HT-29 (cell line): ENCODE data around the gene AIPL1. TPM values are rescaled to one million over a fixed set of nuclear protein-coding genes. Genes with fewer than 3 reads are reported as not detected.

ENCODE experiments used
- DNase-seq: peaks from one replicate; pipeline ENCODE4 v3.0.0-alpha.2; 2015; ENCODE audit warnings: low spot score
- total RNA-seq: library from RNA; depleted of rRNA; stranded (reverse); fragments of >200 nt; shearing (Covaris generic); gene quantifications from 2 replicates; pipeline ENCODE4 v1.2.3, GENCODE V29; 2014; rRNA removed

Gene AIPL1
- total RNA-seq, 1 experiment from 2014 or later: not detected

GRCh38 chr17:6374761-6375312 lies 60.1 kb downstream of the AIPL1 start:
- no peak for DNase-seq

GRCh38 chr17:6374271-6374691 lies 60.6 kb downstream of the AIPL1 start:
- DNase-seq: peak; percentile 41

Other genes with a start within 250 kb of the AIPL1 start
- 97.8 and 111 TPM in 2 replicates for gene PIMREG, start 9.3 kb upstream of the AIPL1 start, total RNA-seq
- gene PITPNM3, start 121.4 kb upstream of the AIPL1 start, total RNA-seq: 3.6 and 4.0 TPM in 2 replicates
- gene KIAA0753, start 205.6 kb upstream of the AIPL1 start, total RNA-seq: 7.4 and 8.5 TPM in 2 replicates
- 79.0 and 86.0 TPM in 2 replicates for gene TXNDC17, start 205.9 kb upstream of the AIPL1 start, total RNA-seq
- gene MED31, start 216.5 kb upstream of the AIPL1 start, total RNA-seq: 4.1 and 7.0 TPM in 2 replicates
- gene C17orf100, start 216.6 kb upstream of the AIPL1 start, total RNA-seq: 0.31 and 1.1 TPM in 2 replicates